ENCODE results near the gene RAMP3.
"Not testable (repeated sequence)": the region's sequence is repeated elsewhere in the genome, so short reads cannot be mapped to it uniquely, and the experiment has no call there.

RAMP3 gene

DNA sequence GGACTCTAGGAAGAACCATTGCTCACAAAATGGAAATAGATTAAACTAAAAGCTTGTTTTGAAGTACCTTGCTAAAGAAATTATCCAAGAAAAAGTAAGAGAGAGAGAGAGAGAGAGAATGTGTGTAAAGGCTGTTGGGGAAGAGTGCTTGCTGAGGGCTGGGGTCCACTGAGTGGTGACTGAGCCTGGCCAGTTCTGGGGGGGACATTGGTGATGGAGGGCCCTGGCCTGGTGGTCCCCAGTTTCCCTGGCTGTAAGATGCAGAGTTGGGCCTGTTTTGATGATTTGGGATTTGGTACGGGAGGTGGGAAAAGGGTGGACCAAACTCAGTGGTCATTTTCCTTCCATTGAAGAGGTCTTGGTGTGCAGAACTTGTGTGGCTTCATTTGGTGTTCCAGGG is 880 bp downstream of the RAMP3 start:
- no peak for DNase-seq

- DNase-seq: no peak
Observed at GRCh38 chr7:45159296-45159695, 1.7 kb downstream of the RAMP3 start.

- DNase-seq: no peak
Observed at GRCh38 chr7:45160417-45160881, 2.9 kb downstream of the RAMP3 start.

GRCh38 chr7:45161138-45161537 is 3.5 kb downstream of the RAMP3 start:
- no peak for DNase-seq

GRCh38 chr7:45161842-45162241 is 4.3 kb downstream of the RAMP3 start:
- DNase-seq: no peak

- DNase-seq: no peak
Observed at GRCh38 chr7:45162311-45162845, 4.8 kb downstream of the RAMP3 start.

GRCh38 chr7:45162943-45163691 is 5.5 kb downstream of the RAMP3 start:
- DNase-seq: no peak

GRCh38 chr7:45163692-45164052 is 6.1 kb downstream of the RAMP3 start:
- no peak for DNase-seq

DNA sequence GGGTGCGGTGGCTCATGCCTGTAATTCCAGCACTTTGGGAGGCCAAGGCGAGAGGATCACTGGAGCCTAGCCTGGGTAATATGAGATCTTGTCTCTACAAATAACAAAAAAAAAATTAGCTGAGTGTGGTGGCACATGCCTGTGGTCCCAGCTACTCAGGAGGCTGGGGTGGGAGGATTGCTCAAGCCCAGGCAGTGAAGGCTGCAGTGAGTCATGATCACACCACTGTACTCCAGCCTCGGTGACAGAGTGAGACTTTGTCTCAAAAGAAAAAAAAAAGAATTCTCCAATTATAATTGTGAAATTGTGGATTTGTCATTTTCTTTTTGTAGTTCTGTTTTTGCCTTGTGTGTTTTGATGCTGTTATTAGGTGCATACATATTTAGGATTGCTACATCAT is 6.7 kb downstream of the RAMP3 start:
- not testable (repeated sequence) for DNase-seq

GRCh38 chr7:45165857-45166256 is 8.3 kb downstream of the RAMP3 start:
- no peak for DNase-seq

- no peak for DNase-seq
Observed at GRCh38 chr7:45171946-45172345, 14.4 kb downstream of the RAMP3 start.

DNA sequence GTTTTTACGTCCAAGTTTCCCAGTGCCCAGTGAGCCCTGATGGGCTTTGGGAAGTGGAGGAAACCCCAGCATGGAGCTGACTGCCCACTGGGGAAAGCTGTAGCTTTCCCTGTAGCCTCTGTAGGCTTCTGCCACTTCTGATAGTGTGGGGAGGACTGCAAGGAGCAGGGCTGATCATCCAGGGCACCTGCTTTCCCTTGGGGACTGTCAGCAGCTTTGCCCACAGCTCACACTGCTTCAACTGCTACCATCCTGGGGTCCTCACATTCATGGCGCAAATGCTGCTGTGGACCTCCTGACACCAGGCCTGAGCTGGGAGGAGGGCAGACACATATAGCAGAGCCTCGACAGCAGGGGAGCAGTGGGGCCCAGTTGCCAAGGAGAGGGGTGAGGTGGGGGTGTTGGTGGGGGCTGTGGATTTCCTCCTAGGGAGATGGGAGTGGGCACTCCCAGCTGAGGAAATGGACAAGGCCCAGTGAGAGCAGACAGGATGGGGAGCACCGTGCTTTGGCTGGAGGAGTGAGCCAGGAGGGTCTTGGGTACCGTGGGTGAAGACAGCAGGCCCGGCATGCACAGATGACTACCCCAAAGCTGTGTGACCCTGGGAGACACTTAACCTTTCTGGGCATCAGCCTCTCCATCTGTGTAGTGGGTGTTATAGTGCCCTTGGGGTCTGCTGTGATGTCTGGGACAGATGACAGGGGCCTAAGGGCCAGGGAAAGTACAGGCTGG is 16.2 kb downstream of the RAMP3 start:
- no peak for DNase-seq

DNA sequence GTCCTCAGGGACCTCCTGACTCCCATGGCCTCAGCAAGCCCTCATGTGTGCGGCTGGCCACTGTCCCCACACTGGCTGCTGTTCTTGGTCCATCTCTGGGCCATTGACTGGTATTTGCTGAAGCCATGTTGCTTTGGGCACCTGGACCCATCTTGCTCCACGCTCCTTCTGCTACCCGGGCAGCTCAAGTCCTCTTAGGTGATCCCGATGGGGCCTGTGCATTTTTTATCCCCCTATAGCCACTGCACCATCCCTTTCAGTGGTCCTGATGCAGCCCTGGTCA is 16.7 kb downstream of the RAMP3 start:
- DNase-seq: no peak

GRCh38 chr7:45174966-45175765 is 17.6 kb downstream of the RAMP3 start:
- no peak for DNase-seq

GRCh38 chr7:45176091-45176490 is 18.5 kb downstream of the RAMP3 start:
- no peak for DNase-seq

DNA sequence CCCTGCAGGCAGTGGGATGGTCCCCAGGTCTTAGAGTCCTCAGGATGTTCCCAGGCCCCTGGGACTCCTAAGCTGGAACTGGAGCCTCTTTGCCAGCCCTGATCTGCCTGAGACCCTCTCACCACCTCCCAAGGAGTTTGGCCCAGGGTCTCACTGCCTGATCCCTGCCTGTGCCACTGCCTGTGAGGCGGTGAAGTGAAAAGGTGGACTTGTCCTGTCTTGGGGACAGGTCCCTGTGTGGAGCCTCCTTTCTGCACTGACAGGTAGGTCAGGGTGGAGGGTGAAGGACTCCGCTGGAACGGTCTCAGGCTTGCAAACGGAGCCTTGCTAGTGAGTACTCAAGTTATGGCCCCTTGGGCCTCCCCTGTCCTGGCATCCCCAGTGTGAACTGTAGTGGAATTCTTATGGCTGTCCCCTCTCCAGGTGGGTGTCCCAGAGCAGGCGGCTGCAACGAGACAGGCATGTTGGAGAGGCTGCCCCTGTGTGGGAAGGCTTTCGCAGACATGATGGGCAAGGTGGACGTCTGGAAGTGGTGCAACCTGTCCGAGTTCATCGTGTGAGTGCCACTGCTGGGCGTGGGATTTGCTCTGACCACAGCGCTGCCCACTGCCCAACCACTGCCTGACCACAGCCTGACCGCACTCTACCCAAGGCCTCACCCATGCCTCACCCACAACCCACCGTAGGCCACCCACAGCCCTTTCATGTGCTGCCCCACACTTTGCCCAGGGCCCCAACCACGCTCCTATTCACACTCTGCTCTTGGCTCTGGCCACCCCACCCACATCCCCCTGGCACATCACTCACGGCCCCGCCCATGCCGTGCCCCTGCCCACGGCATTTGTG is 19.5 kb downstream of the RAMP3 start:
- no peak for DNase-seq

DNA sequence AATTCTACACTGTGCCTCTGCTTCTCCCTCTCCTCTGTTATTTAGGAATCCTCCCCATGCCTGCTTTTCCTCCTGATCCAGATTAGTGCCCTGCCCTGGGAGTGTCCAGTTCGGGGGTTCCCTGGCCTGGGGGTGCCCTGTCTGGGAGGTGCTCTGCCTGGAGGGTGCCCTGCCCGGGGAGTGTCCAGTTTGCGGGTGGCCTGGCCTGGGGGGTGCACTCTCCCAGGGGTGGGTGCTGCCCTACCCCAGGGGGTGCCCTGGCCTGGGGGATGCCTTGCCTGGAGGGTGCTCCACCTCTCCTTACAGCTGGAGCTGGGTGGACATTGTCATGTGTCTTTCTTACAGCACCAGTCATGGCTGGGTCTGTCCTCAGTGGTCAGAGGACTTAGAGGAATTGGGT is 20.2 kb downstream of the RAMP3 start:
- DNase-seq: no peak

- DNase-seq: no peak
Observed at GRCh38 chr7:45178241-45179225, 20.9 kb downstream of the RAMP3 start.

GRCh38 chr7:45179666-45180065 is 22.1 kb downstream of the RAMP3 start:
- DNase-seq: no peak

DNA sequence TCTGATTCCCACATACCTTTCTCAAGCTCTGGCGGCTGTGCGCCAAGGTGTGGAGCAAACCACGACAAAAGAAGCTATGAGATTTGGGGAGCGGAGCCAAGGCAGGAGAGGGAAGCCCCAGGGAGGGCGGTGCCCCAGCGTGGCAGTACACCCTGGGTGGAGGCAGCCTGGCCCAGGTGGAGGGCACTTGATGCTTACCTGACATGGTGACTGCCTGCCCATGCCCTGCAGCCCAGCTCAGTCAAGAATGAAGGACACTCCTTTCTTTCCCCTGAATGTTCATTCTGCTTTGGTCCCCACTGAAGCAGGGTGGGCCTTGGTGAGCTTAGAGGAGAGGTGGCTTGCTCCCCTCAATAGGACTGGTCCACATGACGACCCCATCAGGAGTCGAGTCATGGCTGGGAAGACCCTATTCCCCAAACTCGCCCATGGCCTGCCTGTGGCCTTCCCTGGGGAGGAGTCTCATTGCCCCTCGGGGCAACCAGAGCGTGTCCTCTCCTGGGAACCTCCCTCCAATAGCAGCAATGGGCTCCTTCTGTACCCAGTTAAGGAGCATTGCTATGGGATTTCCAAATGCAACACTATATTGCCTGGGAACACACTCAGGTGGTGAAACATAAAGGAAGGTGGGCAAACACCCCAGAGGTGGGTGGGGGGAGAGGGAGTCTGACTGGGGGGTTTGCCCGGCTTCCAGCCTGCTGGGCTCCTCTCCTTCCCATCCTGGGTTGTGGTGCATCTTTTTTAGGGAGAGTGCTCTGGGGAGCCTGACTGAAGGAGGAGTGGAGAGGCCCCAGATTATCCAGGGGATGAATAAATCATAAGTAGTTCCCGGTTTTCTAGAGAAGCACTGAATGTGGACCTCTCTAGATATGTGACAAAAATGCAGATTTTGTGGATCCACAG is 22.7 kb downstream of the RAMP3 start:
- no peak for DNase-seq

All from T-helper 1 cell (primary cell).